ENCODE measurements around the gene SHOC2.

SHOC2 gene

DNA sequence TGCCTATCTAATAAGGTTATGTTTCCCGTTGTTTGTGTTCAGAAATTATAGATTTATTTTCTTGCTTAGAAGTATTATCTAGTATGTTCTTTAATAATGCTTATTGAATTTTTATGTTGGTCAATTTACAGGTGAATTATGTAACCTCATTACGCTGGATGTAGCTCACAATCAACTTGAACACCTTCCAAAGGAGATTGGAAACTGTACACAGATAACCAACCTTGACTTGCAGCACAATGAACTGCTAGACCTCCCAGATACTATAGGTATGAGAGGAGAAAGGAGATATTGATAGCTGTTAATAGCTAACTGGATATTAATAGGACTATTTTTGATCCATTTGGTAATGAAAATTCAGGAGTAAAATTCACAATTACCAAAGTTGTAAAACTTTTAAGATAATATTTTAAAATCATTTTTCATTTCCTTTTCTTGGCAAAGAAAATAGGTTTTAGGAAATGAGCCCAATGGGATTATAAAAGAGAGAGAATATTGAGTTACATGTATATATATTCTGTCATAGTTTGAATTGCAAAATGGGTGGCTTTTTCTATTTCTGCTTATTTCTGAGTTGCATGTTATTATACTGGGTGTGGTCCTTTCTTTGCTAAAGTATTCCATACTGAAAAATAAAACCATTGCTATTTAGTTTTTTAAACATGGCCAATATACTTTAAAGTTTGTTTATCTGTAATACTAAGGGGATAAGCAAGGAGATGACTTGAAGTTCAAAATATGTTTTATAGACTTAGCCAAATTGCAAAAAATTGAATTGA is 66.3 kb downstream of the SHOC2 start:
- no peak for DNase-seq

DNA sequence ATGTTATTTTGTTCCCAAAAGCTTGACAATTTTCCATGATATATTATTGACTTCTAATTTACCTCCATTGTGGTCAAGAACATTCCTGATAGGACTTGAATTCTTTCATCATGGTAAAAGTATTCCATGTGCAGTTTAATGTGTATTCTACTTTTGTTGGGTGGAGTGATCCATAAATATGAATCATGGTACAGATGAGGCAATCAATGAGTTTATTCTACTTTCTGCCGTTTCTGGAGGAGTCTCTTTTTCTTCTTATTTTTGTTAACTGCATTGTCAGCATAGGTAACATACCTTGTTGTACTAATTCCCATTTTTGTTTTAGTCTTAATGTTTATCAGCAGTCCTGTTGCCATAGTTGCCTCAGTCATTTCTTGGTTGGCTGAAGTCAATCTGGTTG is 69.6 kb downstream of the SHOC2 start:
- DNase-seq = no peak

DNA sequence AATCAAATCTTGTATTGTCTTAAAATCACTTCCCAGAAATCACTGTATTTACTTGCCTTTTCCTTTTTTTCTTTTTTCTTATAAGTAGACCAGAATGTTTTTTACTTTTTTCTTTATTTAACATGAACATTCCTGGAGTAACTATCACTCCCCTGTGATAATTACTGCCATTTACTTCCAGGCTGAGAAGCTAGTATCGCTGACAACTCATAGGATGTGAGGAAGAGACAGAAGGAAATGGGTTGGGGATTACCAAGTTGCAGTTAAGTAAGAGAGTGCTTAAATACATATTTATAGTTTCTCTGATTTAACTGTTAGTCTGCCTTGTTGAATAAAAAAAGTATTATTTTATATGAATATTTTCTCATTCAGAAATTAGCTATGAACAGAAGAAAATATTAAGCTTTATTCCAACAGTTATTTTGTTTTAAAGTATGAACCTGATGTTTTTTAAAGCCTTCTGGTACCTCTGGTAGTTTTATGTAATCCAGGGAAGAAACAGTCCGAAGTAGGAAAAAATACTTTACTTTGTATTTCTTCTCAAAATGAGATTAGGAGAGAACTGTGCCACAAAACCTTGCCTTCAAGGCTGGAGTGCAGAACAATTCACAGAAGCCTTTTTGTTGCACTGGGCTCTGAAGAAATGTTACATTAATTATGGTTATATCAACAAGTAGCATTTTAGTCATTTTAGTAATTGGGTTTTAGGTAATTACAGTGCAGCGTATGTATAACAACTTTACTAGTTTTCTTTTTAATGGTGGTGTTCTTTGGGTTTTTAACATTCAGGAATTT is 72.8 kb downstream of the SHOC2 start:
- DNase-seq = no peak

DNA sequence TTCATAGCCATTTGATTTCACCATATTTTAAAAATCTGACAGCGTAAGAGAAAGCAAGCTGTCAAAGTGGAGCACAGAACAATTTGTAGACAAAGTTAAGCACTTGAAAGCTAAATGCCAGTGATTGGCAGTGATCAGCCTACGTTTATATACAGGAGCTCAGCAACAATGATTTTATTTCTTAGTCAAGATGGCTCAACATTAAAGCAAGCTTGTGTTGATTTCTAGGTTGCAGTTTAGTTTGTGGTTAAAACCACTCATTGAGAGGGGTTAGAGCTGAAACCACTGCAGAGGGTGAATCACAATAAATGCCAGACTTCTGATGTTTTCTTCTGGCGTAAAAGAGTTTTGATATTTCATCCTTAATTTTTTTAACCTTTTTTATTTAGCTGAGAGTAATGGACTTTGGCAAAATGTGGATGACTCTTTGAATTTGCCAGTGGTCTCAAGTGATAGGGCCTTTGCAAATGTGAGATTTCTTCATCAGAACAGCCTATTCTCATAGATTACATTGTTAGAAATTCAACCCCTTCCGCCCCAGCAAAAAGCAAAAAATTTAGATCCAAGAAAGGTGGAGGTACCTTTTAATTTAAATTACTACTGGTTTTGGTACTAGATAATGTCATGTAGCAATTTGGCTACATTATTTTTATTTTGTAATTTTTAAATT is 73.8 kb downstream of the SHOC2 start:
- DNase-seq = no peak

DNA sequence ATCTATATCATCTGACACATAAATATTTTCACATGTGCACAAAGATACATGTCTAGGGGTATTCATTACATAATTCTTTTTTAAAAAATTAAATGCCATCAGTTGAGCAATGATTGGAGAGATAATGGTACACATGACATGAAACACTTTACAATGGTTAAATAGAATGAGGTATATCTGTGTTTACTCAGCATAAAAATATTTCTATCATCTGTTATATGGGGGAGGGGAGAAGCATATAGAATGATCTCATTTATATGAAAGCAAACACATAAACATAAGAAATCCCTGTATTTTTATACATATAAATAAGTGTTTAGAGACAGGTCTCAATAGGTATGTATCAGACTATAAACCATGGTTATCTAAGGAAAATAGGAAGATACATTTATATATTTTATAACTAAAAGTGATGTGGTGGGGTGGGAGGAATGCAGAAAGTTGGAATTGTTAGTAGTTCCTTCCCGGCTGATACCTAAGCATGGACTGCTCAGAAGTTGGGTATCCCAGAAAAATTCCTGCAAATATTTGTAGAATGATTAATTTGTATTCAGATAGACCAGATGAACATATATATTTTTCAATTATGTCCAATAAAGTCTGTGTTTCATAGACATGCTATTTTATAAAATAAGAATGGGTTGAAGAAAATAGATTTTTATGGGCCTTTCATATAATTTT is 75.1 kb downstream of the SHOC2 start:
- DNase-seq = no peak

DNA sequence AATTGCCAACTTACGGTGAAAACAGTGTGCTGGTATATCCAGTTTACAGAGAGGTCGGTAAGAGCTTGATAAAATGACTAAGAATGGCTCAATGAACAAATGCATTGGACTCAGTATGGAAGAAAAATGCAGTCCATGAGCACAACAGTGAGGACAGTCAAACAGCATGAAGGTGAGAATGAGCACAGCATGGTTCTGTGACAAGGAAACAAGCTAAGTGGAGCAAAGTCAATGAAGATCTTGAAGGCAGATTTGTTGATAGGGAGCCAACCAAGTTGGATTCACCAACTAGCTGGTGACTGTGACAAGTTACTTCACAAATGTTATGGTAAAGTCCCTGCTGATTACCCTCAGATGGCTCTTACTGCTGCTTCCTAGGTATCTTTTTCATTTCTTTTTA is 75.9 kb downstream of the SHOC2 start:
- DNase-seq = no peak

DNA sequence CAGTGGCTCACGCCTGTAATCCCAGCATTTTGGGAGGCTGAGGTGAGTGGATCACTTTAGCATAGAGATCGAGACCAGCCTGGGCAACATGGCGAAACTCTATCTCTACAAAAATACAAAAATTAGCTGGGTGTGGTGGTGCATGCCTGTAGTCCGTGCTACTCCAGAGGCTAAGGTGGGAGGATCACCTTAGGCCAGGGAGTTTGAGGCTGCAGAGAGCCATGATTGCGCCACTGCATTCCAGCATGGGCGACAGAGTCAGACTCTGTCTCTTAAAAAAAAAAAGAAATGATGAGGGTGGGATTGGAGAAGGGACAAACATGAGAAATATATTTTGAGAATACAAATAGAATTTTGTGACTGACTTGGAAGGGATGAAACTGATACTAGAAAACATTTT is 76.9 kb downstream of the SHOC2 start:
- DNase-seq = no peak

DNA sequence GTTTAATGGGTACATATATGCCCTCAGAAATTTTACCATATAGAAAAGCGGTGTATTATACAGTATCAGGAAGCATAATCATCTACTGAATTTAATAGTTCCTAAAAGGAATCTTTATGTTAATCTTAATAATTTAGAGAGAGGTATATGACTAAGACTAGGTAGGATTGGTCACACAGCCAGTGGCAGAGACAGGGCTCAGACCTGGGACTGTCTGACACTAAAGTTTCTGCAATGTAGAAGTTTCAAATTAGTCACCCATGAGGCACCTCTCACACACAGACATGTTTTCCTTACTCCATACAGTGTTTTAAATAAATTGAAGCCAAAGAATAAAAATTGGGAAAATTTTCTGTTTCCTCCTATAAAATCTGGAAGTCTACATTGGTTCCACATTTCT is 84.6 kb downstream of the SHOC2 start:
- no peak for DNase-seq

DNA sequence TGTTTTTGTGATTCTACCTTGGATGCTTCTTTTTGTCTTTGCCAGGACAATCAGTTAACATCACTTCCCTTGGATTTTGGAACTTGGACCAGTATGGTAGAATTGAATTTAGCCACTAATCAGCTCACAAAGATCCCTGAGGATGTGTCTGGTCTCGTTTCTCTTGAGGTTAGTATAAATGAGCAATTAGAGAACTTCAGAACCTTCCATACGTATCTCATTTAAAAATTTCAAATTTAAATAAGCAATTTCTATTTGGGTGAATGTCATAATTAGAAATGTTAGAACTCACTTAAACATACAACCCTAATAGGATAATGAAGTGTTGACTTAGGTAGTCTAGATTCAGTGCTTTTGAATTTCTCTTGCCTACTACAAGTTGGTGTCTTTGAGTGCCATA is 88.1 kb downstream of the SHOC2 start:
- no peak for DNase-seq

DNA sequence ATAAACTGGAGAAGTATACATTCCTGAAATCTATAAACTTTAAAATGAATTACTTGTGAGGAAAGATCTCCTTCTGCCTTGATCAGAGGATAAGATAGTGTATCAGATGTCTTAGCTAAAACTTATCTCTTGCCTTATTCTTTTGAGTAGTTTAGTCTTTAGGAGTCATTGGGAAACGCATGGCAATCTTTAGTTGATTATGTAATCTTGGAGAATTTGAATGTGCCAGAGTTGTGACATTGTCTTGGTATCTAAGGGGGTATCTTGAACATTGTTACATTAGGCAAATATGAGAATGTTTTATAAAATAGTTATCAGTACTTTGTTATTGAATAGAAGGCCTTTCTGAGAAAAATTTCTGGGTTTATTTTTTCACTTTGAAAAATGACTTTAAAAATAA is 95.8 kb downstream of the SHOC2 start:
- DNase-seq = no peak

DNA sequence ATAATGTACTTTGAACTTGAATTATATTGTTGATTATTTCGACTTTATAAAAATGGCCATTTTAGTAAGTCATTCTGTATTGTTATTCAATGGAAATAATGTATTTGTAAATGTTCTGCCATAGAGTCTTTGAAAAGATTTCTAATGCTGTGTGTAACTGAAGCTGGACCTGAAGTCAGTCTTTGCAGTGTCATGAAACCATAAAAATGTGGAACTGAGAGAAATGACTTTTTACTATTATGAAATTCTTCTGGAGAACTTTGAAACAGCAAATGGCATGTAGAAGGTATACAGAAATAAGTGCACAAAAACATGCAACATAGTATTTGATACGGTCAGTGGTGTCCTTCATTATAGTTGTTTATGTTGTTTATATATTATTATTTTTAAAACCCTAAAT is 97.7 kb downstream of the SHOC2 start:
- DNase-seq = no peak

DNA sequence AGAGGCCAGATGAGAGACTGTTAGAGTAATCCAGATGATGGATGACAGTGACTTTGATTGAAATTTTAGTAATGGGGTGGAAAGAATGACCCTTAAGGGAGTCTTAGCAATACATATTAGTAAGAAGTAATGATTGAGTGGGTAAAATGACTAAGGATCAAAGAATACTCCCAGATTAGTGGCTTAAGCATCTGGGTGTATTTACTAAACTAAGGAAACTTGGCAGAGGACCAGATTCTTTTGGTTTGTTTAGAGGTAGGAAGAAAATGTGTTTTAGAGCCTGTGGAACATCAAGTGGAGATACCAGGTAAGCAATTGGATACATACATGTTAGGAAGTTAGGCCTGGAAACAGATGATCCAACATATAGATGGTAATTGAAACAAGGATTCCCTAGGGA is 98.6 kb downstream of the SHOC2 start:
- no peak for DNase-seq

DNA sequence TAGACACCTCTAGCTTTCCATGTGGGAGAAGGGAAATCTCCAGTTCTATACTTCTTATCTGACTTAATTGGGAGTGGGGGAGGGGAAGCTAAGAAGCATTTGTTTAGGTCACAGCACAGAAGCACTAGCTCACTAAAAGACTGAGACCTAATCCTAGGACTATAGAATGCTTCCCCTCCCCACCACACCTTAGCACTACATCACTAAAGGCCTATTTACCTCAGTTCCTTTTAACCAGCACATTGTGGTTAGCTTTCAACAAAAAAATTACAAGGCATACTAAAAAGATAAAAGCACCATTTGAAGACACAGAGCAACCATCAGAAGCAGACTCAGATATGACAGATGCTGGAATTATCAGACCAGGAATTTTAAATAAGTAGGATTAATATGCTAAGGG is 103.7 kb downstream of the SHOC2 start:
- no peak for DNase-seq

DNA sequence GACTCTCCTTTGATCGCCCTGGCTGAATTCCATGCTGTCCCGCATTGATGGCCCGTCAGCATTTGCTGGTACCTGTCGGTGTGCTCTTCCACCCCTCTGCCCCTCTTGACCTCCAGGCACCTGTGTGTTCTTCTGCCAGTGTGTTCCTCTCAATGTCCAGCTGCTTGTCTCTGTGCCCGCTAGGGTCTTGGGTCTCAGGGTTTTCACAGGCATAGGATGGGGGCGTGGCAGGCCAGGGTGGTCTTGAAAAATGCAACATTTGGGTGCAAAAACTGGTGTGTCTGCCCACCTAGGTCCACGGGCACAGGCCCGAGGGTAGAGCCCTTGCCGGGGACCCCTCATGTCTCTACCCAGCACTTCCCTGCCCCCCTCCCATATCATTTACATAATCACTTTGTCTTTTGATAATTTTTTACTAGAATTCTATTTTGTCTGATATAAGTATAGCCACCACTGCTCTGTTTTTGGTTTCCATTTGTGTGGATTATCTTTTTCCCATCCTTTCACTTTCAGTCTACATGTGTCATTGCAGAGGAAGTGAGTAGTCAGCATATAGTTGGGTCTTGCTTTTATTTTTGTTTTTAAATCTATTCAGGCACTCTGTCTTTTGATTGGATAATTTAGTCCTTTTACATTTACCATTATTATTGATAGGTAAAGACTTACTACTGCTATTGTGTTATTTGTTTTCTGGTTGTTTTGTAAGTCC is 110.8 kb downstream of the SHOC2 start:
- DNase-seq = no peak

DNA sequence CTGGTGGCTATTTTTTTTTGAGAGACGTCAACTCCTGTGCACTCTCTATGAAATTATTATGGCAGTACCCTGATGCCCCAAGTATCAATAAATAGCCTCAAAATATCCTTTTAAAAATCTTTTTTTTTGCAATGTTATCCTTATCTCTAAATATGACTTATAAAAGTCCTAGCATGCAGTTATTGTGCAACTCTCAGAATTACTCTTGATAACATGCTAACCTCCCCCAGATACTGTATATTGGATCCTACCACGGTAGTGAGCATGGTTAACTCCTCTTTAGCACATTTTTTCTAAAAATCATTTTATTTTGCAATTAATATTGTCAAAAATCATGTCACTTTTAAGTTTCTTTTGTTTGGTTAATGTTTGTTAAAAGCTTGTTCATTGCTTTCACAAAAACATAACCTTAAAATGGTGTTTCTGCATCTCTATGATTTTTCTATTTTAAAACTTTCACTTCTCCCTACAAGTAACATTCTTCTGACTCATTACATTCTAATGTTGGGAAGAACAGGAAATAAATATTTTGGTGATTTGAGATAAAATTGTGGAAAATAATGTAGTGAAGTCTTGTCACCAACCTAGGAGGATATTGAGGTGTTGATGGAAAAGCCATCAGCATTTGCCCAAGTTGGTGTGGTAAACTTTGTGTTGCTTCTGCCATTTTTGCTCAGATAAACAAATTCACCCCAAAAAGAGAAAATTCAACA is 115.3 kb downstream of the SHOC2 start:
- no peak for DNase-seq

DNA sequence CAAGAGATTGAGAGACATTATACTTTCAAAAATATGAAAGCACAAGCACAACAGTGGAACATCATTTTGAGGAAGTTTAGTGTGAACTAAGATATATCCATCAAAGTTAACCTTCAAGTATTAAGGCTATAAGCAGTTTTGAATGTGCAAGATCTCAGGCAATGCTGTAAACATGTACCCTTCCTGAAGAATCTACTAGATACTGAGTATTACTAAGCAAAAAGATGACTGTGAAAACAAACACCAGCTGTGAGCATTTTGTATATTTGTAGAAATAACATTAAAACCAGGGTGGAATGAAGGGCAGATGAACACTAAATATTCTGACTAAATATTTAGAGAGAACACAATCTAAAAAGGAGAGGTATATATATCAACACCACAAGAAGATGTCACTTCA is 116.1 kb downstream of the SHOC2 start:
- DNase-seq = no peak

DNA sequence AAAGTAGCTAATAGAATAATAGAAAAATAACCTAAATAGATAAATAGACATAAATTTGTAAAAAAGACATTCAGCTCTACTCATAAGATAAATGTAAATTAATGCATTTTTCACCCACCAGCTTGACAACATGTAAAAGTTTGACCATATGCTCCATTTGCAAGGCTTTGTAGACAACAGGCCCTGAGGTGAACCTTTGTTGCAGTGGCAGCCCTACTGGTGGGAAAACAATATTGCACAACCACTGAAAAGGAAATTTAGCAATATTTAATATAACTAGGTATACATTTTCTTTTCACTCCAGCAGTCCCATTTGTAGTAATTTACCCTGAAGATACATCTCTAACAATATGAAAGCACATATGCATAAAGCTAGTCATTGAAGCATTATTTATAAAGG is 118.5 kb downstream of the SHOC2 start:
- no peak for DNase-seq

DNA sequence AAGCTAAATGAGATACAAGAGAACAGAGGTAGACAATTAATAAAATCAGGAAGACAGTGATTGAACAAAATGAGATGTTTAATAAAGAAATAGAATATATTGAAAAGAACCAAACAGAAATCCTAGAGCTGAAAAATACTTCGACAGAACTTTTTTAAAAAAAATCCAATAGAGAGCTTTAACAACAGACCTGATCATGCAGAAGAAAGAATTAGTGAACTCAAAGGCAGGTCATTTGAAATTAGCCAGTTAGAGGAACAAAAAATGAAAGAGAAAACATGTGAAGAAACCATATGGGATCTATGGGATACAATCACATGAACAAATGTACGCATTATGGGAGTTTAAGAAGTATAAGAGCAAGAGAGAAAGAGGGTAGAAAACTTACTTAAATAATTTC is 120.1 kb downstream of the SHOC2 start:
- DNase-seq = no peak

DNA sequence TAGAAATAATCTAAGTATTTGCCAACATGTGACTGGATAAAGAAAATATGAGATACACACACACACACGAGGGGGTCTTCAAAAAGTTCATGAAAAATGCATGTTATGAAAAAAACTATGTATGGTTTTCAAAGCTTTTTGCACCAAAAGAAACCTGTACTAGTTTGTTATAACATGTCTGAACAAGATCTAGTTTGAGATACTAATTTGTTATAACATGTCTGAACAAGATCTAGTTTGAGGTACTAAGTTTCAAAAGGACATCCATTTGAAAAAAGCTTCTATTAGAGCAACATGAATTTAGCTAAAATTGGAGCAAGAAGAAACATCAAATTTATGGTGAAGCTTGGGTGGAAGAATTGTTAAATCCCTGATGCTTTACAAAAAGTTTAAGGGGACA is 137.6 kb downstream of the SHOC2 start:
- no peak for DNase-seq
